Right hindlimb (tissue), 1 donor: Measurements from ENCODE around the gene NLRP7.
"Not testable (repeated sequence)": the region's sequence is repeated elsewhere in the genome, so short reads cannot be mapped to it uniquely, and the experiment has no call there.

ENCODE experiments used
- DNase-seq: peaks from one replicate; pipeline ENCODE4 v3.0.0-alpha.2; 2018

Gene NLRP7

DNA sequence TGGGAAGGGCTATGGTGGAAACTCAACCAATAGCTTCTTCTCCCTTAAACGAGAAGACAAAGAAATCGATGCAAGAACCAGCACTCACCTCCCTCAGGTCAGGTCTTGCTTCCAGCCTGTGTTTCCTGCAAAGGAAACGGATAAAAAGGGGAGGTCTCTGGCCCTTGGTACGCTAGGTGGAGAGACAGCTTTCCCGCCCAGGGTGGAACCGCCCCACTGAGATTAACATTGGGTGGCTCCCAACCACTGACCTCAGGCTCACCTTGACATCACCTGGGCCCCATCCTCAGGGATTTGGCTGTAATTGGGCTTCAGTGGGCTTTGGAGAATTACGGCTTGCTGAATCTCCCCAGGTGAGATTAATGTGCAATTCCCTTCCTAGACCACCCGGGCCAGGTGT is at the start of gene NLRP7:
NLRP7 (minus strand) TSS at position 150 of the 400 bp plus-strand sequence.
- DNase-seq = no peak

DNA sequence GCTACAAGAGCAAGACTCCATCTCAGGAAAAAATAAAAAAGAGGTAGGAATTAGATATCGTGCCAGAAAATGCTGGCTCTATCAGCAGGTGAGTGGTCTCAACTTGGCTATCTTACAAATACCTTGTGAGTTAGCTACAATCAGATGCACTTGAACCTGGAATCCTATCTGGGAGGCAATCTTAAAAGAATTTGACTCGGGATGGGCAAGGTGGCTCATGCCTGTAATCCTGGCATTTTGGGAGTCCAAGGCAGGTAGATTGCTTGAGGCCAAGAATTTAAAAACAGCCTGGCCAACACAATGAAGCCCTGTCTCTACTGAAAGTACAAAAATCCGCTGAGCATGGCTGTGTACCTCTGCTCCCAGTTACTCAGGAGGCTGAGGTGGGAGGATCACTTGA is 48.2 kb upstream of the NLRP7 start:
- no peak for DNase-seq

DNA sequence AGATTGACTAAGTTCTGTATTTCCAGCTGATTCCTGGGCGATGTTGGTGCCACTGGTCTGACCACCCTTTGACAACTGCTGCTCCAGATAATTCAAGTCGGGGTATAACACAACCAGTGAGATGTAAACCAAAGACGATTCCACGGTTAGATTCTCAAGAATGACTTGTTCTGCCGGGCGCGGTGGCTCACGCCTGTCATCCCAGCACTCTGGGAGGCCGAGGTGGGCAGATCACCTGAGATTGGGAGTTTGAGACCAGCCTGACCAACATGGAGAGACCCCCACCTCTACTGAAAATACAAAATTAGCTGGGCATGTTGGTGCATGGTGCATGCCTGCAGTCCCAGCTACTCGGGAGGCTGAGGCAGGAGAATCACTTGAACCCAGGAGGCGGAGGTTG is 42.2 kb upstream of the NLRP7 start:
- not testable (repeated sequence) for DNase-seq

DNA sequence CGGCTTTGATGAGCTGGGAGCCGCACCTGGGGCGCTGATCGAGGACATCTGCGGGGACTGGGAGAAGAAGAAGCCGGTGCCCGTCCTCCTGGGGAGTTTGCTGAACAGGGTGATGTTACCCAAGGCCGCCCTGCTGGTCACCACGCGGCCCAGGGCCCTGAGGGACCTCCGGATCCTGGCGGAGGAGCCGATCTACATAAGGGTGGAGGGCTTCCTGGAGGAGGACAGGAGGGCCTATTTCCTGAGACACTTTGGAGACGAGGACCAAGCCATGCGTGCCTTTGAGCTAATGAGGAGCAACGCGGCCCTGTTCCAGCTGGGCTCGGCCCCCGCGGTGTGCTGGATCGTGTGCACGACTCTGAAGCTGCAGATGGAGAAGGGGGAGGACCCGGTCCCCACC is 35.2 kb upstream of the NLRP7 start:
- DNase-seq = not testable (repeated sequence)

DNA sequence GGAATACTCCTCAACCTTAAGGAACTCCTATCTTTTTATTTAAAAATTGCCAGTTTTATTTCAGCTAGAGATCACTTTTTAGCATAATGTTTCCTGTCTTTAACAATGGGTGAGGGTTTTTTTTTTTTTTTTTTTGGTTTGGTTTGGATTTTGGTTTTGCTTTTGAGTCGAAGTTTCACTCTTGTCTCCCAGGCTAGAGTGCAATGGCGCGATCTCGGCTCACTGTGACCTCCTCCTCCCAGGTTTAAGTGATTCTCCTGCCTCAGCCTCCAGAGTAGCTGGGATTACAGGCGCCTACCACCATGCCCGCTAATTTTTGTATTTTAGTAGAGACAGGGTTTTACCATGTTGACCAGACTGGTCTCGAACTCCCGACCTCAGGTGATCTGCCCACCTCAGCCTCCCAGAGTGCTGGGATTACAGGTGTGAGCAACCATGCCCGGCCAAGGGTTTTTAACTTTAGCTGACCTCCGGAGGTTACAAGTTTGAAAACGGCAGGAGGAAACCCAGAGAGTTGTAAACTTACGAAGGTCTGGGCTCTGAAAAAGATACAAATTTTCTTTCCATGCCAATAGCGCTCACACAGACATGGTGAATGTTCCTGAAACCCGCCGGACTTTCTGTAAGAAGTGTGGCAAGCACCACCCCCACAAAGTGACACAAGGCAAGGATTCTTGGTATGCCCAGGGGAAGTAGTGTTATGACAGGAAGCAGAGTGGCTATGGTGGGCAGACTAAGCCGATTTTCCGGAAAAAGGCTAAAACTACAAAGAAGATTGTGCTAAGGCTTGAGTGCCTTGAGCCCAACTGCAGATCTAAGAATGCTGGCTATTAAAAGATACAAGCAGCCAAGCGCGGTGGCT is 26.1 kb upstream of the NLRP7 start:
- not testable (repeated sequence) for DNase-seq

DNA sequence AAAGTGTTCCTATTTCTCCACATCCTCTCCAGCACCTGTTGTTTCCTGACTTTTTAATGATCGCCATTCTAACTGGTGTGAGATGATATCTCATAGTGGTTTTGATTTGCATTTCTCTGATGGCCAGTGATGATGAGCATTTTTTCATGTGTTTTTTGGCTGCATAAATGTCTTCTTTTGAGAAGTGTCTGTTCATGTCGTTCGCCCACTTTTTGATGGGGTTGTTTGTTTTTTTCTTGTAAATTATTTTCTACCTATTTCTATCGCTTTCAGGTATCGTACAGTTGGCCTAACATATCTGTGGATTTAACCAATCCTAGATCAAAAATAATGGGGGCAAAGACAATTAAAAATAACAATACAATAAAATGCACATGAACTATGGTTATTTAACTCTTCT is 24.1 kb upstream of the NLRP7 start:
- DNase-seq = not testable (repeated sequence)

DNA sequence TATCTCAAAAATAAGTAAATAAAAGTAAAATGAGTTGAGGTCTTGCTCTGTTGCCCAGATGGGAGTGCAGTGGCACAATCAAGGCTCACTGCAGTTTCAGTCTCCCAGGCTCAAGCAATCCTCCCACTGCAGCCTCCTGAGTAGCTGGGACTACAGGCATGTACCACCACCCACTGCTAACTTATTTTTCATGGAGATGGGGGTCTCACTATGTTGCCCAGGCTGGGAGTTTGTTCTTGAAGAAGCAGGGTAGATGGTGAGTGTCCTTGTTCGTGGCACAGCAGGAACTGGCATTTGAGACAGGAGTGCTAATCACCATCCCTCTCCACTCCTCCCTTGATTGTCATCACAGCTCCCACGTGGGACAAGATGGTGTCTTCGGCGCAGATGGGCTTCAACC is 22.3 kb upstream of the NLRP7 start:
- no peak for DNase-seq

DNA sequence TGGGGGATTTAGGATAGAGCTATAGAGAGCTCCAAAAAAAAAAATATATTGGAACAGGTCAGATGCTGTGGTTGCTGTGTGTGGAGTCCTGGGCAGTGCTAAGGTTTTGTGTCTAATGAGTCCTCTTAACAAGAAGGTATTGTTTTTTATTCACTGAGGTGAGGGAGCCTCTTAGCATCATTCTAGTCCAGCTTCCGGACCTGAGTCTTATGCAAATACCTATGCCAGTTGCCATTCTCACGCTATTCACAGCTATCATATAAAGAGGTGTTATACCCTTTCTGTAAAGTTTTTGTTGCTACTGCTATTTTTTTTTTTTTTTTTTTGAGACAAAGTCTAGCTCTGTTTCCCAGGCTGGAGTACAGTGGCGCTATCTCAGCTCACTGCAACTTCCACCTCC is 20.3 kb upstream of the NLRP7 start:
- no peak for DNase-seq

DNA sequence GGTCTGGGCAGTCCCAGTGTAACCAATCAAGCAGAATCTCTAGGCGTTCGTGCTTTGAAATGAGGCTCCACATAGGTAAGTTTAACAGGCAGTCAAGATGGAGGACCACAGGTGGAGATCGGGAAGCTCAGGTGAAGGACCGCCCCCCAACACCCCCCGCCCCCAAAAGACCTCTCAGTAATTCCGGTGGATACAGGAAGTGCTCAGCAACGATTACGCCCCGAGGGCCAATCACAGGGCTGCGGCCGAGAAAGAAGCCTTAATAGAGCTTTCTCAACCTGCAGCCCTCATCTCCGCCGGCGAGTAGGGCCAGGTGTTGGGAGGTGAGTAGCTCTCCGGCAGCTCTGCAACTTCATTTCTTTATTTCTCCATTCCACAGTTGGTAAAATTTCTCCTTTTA is 17.7 kb upstream of the NLRP7 start:
- DNase-seq = not testable (repeated sequence)

DNA sequence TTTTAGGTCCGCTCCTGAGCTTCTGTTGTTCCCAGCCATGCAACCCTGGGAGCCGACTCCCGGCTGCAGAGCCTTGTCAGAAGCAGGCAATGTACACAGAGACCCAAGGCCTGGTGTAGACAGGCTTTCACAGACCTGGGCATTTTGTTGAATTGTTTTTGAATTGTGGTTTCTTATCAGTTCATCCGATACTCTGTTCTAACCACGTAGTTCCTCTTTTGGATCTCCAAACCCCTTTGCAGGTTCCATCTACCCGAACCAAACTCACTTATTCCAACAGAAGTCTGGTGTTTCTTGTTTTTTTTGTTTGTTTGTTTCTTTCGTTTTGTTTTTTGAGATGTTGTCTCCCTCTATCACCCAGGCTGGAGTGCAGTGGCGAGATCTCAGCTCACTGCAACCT is 12.5 kb upstream of the NLRP7 start:
- DNase-seq = no peak

DNA sequence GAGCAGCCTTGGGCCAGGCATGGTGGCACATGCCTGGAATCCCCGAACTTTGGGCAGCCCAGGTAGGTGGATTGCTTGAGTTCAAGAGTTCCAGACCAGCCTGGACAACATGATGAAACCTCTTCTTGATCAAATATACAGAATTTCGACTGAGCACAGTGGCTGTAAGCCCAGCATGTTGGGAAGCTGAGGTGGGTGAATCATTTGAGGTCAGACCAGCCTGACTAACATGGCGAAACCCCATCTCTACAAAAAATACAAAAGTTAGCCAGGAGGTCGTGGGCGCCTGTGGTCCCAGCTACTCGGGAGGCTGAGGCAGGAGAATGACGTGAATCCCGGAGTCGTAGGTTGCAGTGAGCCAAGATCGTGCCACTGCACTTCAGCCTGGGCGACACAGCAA is 8.0 kb upstream of the NLRP7 start:
- no peak for DNase-seq

DNA sequence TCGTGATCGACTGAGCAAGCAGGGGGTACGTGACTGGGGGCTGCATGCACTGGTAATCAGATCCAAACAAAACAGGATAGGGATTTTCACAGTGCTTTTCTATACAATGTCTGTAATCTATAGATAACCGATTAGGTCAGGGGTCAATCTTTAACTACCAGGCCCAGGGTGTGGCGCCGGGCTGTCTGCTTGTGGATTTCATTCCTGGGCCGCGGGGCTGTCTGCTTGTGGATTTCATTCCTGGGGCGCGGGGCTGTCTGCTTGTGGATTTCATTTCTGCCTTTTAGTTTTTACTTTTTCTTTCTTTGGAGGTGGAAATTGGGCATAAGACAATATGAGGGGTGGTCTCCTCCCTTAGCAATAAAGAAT is 6.0 kb upstream of the NLRP7 start:
- not testable (repeated sequence) for DNase-seq

DNA sequence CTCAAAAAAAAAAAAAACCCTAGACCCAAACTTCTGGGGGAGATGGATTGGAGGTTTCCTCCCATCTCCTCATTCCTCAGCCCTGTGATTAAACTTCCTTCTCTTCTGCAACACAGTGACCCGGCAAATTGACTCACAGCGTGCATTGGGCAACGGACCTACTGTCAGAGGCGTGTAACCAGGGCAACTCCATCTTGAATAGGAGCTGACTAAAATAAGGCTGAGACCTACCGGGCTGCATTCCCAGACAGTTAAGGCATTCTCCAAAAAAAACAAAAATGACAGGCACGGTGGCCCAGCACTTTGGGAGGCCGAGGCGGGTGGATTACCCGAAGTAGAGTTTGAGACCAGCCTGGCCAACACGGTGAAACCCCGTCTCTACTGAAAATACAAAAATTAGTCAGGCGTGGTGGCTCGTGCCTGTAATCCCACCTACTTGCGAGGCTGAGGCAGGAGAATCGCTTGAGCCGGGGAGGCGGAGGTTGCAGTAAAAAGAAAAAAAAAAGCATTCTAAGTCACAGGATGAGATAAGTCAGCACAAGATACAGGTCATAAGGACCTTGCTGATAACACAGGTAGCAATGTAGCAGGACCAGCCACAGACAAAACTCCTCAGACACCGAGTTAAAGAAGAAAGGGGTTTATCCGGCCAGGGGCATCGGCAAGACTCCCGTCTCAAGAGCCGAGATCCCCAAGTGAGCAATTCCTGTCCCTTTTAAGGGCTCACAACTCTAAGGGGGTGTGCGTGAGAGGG is 5.4 kb upstream of the NLRP7 start:
- no peak for DNase-seq

DNA sequence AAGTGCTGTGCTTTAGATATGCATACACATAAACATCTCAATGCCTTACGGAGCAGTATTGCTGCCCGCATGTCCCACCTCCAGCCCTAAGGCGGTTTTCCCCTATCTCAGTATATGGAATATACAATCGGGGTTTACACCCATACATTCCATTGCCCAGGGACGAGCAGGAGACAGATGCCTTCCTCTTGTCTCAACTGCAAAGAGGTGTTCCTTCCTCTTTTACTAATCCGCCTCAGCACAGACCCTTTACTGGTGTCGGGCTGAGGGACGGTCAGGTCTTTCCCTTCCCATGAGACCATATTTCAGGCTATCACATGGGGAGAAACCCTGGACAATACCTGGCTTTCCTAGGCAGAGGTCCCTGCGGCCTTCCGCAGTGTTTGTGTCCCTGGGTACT is 3.2 kb upstream of the NLRP7 start:
- DNase-seq = not testable (repeated sequence)

DNA sequence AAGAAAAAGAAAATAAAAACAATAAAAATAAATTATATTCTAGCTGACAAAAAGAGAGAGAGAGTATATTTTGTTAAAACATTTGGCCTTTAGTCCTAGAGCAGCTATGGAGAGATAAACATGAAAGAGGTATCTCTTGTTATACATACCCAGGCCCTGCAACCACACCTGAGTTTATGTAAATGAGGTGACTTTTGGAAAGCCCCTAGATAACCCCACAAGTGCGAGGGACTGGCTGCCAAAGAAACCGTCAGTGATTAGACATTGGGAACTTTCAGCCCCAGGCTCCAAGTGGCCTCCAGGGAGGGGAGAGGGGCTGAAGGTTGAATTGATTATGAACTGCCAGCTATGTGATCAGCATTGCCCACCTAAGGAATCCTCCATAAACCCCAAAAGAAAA is 2.1 kb upstream of the NLRP7 start:
- DNase-seq = no peak

DNA sequence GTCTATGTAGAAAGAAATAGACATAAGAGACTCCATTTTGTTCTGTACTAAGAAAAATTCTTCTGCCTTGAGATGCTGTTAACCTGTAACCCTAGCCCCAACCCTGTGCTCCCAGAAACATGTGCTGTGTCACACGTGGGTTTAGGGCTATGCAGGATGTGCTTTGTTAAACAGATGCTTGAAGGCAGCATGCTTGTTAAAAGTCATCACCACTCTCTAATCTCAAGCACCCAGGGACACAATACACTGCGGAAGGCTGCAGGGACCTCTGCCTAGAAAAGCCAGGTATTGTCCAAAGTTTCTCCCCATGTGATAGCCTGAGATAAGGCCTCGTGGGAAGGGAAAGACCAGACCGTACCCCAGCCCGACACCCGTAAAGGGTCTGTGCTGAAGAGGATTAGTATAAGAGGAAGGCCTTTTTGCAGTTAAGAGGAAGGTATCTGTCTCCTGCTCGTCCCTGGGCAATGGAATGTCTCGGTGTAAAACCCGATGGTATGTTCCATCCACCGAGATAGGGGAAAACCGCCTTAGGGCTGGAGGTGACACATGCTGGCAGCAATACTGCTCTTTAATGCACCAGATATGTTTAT is 3.5 kb downstream of the NLRP7 start:
- not testable (repeated sequence) for DNase-seq

DNA sequence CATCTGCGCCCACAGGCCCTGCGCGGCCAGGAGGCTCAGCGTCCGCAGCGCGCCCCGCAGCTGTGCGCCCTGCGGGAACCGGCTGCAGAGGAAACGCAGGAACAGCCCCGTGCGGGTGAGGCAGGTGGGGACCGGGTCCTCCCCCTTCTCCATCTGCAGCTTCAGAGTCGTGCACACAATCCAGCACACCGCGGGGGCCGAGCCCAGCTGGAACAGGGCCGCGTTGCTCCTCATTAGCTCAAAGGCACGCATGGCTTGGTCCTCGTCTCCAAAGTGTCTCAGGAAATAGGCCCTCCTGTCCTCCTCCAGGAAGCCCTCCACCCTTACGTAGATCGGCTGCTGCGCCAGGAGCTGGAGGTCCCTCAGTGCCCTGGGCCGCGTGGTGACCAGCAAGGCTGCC is 7.8 kb downstream of the NLRP7 start:
- not testable (repeated sequence) for DNase-seq

DNA sequence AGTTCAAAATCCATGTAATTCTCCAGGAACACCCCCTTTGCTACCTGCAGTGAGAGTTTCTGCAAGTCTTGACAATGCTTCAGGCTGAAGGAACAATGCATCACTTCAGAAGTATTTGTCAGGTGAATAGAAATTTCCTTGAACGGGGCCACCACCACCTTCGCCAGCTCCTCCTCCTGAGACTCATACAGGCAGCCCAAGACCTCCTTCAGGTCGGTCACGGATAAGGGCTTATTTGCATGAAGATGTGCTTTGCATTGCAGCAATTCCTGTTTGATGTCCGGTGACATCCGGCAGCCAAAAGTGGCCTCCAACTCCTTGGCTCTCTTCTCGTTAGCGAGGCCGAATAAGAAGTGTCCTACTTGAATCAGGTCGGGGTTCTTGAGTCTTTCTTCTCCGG is 8.4 kb downstream of the NLRP7 start:
- no peak for DNase-seq

DNA sequence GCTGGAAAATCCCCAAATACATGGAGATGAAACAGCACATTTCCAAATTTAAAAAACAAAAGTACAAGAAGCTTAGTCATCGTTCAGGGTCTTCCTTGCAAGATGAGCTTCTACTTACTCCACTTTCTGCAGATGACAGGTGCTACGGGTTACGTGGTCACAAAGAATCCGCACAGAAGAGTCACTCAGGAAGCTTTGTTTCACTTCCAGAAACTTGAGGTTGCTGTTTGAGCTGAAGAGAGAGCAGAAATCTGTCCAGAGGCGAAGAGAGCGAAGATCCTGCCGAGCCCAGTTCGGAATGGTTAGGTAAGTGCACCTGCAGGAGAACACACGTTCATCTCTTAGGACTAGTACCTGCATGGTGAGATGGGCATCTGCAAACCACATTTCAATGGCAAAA is 9.4 kb downstream of the NLRP7 start:
- no peak for DNase-seq

DNA sequence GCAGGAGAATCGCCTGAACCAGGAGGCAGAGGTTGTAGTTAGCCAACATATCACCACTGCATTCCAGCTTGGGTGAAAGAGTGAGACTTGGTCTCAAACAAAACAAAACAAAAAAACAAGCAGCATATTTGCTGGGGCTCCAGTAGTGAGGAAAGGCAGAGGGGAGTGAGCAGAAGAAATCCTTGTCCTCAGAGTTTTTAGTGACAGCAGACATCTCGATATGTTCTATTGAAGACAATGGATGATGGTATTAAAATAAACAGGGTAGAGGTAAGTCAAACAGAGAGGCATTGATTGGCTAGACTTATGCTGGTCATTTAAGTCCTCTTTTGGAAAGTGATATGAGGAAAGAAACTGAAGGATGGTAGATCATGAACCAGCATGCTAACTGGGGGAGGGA is 19.0 kb downstream of the NLRP7 start:
- no peak for DNase-seq

DNA sequence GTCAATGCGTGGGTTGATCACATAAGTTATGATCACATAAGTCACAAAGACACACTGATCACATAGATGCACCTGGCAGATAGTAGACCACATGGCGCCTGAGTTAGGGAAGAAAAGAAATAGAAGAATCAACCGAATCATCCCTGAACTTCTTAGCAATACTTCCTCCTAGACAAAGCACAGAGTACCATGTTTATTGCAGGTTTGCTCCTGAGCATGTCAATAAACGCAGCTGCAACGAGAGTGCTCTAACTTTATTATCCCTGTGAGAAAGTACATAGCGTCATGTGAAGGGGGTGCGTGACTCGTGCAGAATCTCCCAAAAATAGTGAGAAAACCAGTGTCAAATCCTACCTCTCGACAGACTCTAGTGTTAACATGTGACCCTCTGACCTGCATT is 24.1 kb downstream of the NLRP7 start:
- DNase-seq = no peak

DNA sequence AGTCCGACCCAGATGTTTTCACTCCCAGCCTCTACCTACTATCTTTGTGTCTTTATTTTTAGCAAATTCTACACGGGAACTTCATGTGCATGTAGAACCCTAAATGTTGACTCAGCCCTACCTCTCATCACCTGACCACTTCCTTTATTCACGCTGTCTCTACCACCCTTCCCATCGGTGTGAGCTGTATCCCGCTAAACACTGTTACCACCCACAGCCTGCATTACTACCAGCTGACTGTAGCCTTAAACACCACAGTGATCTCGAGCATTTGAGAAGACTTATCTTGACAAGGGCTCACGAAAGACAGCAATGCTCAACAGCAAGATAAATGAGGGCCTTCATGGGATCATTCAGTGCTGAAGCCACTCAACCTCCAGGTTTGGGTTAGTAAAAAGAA is 26.2 kb downstream of the NLRP7 start:
- no peak for DNase-seq

DNA sequence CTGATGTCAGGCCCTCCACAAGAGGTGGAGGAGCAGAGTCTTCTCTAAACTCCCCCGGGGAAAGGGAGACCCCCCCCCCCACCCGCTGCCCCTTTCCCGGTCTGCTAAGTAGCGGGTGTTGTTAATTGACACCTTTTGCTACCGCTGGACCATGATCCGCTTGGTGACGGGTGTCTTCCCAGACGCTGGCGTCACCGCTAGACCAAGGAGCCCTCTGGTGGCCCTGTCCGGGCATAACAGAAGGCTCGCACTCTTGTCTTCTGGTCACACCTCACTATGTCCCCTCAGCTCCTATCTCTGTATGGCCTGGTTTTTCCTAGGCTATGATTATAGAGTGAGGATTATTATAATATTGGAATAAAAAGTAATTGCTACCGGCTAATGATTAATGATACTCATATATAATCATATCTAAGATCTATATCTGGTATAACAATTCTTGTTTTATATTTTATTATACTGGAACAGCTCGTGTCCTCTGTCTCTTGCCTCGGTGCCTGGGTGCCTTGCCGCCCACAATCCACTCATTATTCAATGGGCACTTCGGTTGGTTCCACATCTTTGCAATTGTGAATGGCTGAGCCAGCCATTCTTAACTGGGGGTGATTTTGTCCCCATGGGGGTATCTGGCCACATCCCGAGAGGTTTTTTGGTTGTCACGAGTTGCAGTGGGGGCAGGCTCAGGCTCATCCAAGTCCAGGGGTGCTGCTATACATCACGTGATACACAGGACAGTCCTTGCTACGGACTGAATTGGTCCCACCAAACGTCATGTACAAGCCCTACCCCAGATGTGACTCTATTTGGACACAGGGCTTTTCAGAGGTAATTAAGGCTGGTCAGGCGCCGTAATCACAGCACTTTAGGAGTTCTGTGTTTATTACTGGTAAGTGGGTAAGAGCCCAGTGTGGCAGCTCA is 27.4 kb downstream of the NLRP7 start:
- not testable (repeated sequence) for DNase-seq
